Effector memory CD8-positive, alpha-beta T cell (primary cell): ENCODE results near the gene MAP1B.

Source experiments
- ATAC-seq: fragments of 150-1000 bp; cut with Tn5 transposase; replicated peaks from 2 replicates; pipeline ENCODE4 v1.10.0; 2021; ENCODE audit warnings: mild to moderate bottlenecking, moderate library complexity
- DNase-seq, 3 experiments: peaks; one replicate each; pipeline ENCODE4 v3.0.0; 2021
- H3K27ac Mint-ChIP-seq, 2 donors: one replicate each; pipeline ENCODE4 v1.8.0; 2022; ENCODE audit warnings: mild to moderate bottlenecking in 2 of 2, mixed read lengths in 2 of 2, moderate library complexity in 2 of 2
- H3K27me3 Mint-ChIP-seq, 2 donors: one replicate each; pipeline ENCODE4 v1.8.0; 2022; ENCODE audit warnings: mixed read lengths in 2 of 2
- H3K36me3 Mint-ChIP-seq: one replicate; pipeline ENCODE4 v1.8.0; 2022; ENCODE audit warnings: mild to moderate bottlenecking, moderate library complexity, mixed read lengths; ENCODE audit not compliant: insufficient read depth
- H3K4me1 Mint-ChIP-seq, 2 donors: one replicate each; pipeline ENCODE4 v1.8.0; 2022; ENCODE audit warnings: low read depth in 2 of 2, mixed read lengths in 2 of 2
- H3K4me3 Mint-ChIP-seq, 2 donors: one replicate each; pipeline ENCODE4 v1.8.0; 2022; ENCODE audit warnings: mild to moderate bottlenecking in 2 of 2, mixed read lengths in 2 of 2, moderate library complexity in 2 of 2
- H3K9me3 Mint-ChIP-seq, 2 donors: one replicate each; pipeline ENCODE4 v1.8.0; 2022; ENCODE audit warnings: mixed read lengths in 2 of 2

Gene MAP1B

DNA sequence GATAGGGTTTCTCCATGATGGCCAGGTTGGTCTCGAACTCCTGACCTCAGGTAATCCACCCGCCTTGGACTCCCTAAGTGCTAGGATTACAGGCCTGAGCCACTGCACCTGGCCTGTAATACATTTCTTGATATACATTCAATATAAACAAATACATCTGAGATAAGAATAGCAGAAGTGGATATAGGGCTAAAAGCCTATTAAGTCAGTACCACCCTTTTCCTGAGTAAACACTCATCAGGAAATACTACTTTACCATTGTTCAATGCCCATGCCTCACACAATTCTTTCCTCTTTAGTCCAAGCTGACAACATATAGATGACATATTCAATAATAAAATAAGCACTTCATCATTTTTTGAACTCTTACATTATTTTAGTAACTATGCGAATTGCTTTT, 148.0 kb downstream of the MAP1B start:
- Mint-ChIP-seq H3K4me3 (no peak overlapping the region), H3K27ac (no peak overlapping the region), H3K9me3 (no peaks in the 10 kb centered on the region), H3K36me3 (peaks cover 7% of the 10 kb centered on the region), H3K4me1 (peaks cover 7 to 8% of the 10 kb centered on the region in 2 donors), H3K27me3 (no peaks in the 10 kb centered on the region)
- DNase-seq = no peak
- no peak for ATAC-seq

DNA sequence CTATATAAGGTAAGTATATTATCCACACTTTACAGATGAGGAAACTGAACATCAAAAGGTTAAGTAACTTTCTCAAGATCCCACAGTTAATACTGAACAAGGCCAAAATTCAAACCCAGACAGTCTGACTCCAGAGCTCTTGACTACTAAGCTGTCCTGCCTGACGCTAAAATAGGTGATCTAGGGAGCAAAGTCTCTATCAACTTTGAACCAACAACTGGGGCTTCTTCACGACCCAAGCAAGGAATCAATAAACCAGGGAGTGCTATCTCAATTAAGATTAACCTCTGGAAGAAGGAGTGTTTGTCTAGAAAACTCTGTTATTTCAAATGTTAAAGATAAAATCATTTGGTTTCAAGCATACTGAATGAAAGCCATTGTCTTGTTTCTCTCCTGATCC, 148.4 kb downstream of the MAP1B start:
- H3K4me3 Mint-ChIP-seq = no peak overlapping the region
- H3K36me3 Mint-ChIP-seq = peaks cover 7% of the 10 kb centered on the region
- DNase-seq = no peak
- no peaks in the 10 kb centered on the region for H3K27me3 Mint-ChIP-seq
- no peak for ATAC-seq
- no peak overlapping the region for H3K27ac Mint-ChIP-seq
- H3K9me3 Mint-ChIP-seq = no peaks in the 10 kb centered on the region
- peaks cover 7 to 8% of the 10 kb centered on the region in 2 donors for H3K4me1 Mint-ChIP-seq

DNA sequence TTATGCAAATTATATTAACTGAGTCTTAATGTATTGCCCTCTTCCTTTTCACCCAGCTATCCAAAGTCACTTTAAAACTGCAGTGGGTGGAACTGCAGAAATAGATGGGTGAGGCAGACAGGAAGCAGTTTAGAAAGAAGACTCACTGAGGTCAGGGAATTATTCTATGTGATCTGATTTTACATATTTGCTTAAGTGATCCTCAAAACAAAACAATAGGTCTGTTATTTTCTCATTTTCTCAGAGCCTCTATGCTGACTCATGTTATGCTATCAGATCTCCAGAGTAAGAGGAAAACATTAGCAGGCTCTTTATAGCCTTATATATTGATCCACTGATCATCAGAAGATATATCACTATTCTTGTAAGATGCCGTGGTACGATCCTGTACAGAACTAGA, 149.3 kb downstream of the MAP1B start:
- Mint-ChIP-seq H3K4me3 (no peak overlapping the region), H3K27ac (no peak overlapping the region), H3K9me3 (no peaks in the 10 kb centered on the region), H3K4me1 (peaks cover 0 to 2% of the 10 kb centered on the region in 2 donors), H3K27me3 (no peaks in the 10 kb centered on the region), H3K36me3 (peaks cover 7% of the 10 kb centered on the region)
- no peak for DNase-seq
- no peak for ATAC-seq
